Measurements from ENCODE around the gene LIPC.

LIPC gene

GRCh38 chr15:58478035-58478434 lies 46.2 kb downstream of the LIPC start:
- no peaks in the 10 kb centered on the region for H3K9me2 ChIP-seq (replicated peaks; ENCODE audit: insufficient read depth, low read length)
- TF ChIP-seq CTCF (IDR thresholded peaks at IDR 0.05; ENCODE audit: insufficient read depth, low read length, poor library complexity, severe bottlenecking) = no peak
- no peak for TF ChIP-seq EZH2phosphoT487 (conservative IDR thresholded peaks at IDR 0.05; ENCODE audit: low read length)
- no peaks in the 10 kb centered on the region for H3K9me3 ChIP-seq (ENCODE audit: insufficient read depth, low read length)
- H4K20me1 ChIP-seq (ENCODE audit: low read depth, low read length) = no peaks in the 10 kb centered on the region
- H3K79me2 ChIP-seq (ENCODE audit: insufficient read depth, low read length) = no peaks in the 10 kb centered on the region
- H3F3A ChIP-seq (ENCODE audit: insufficient read depth) = no peaks in the 10 kb centered on the region
- no peak overlapping the region for H3K4me2 ChIP-seq (ENCODE audit: low read depth, low read length, poor library complexity, severe bottlenecking)
- H3K27ac ChIP-seq (ENCODE audit: low read depth, low read length) = no peak overlapping the region
- no peaks in the 10 kb centered on the region for H3K36me3 ChIP-seq (ENCODE audit: low read length)
- H3K9ac ChIP-seq (ENCODE audit: low read length) = no peak overlapping the region
- H3K4me3 ChIP-seq (ENCODE audit: insufficient read depth, low read length, poor library complexity, severe bottlenecking) = no peak overlapping the region
- no peaks in the 10 kb centered on the region for H3K27me3 ChIP-seq (ENCODE audit: low read length)
- no peak overlapping the region for H2AFZ ChIP-seq (ENCODE audit: low read depth, low read length, severe bottlenecking)

GRCh38 chr15:58478579-58478978 lies 46.8 kb downstream of the LIPC start:
- no peaks in the 10 kb centered on the region for H3K27me3 ChIP-seq (ENCODE audit: low read length)
- TF ChIP-seq CTCF (IDR thresholded peaks at IDR 0.05; ENCODE audit: insufficient read depth, low read length, poor library complexity, severe bottlenecking) (no peak), EZH2phosphoT487 (conservative IDR thresholded peaks at IDR 0.05; ENCODE audit: low read length) (no peak)
- H3K9ac ChIP-seq (ENCODE audit: low read length) = no peak overlapping the region
- H3K4me2 ChIP-seq (ENCODE audit: low read depth, low read length, poor library complexity, severe bottlenecking) = no peak overlapping the region
- no peaks in the 10 kb centered on the region for H3K36me3 ChIP-seq (ENCODE audit: low read length)
- no peaks in the 10 kb centered on the region for H3K9me2 ChIP-seq (replicated peaks; ENCODE audit: insufficient read depth, low read length)
- no peak overlapping the region for H2AFZ ChIP-seq (ENCODE audit: low read depth, low read length, severe bottlenecking)
- no peak overlapping the region for H3K27ac ChIP-seq (ENCODE audit: low read depth, low read length)
- H3K79me2 ChIP-seq (ENCODE audit: insufficient read depth, low read length) = no peaks in the 10 kb centered on the region
- no peaks in the 10 kb centered on the region for H3K9me3 ChIP-seq (ENCODE audit: insufficient read depth, low read length)
- no peaks in the 10 kb centered on the region for H4K20me1 ChIP-seq (ENCODE audit: low read depth, low read length)
- no peaks in the 10 kb centered on the region for H3F3A ChIP-seq (ENCODE audit: insufficient read depth)
- no peak overlapping the region for H3K4me3 ChIP-seq (ENCODE audit: insufficient read depth, low read length, poor library complexity, severe bottlenecking)

GRCh38 chr15:58479941-58480340 lies 48.1 kb downstream of the LIPC start:
- Histone ChIP-seq H3K27me3 (ENCODE audit: low read length) (no peaks in the 10 kb centered on the region), H2AFZ (ENCODE audit: low read depth, low read length, severe bottlenecking) (no peak overlapping the region), H3K4me2 (ENCODE audit: low read depth, low read length, poor library complexity, severe bottlenecking) (no peak overlapping the region), H3K79me2 (ENCODE audit: insufficient read depth, low read length) (no peaks in the 10 kb centered on the region), H3K36me3 (ENCODE audit: low read length) (no peaks in the 10 kb centered on the region), H3K4me3 (ENCODE audit: insufficient read depth, low read length, poor library complexity, severe bottlenecking) (no peak overlapping the region), H3K27ac (ENCODE audit: low read depth, low read length) (no peak overlapping the region), H3K9me3 (ENCODE audit: insufficient read depth, low read length) (no peaks in the 10 kb centered on the region), H4K20me1 (ENCODE audit: low read depth, low read length) (no peaks in the 10 kb centered on the region), H3K9me2 (replicated peaks; ENCODE audit: insufficient read depth, low read length) (no peaks in the 10 kb centered on the region), H3K9ac (ENCODE audit: low read length) (no peak overlapping the region), H3F3A (ENCODE audit: insufficient read depth) (no peaks in the 10 kb centered on the region)
- no peak for TF ChIP-seq CTCF (IDR thresholded peaks at IDR 0.05; ENCODE audit: insufficient read depth, low read length, poor library complexity, severe bottlenecking)

GRCh38 chr15:58483376-58483775 lies 51.6 kb downstream of the LIPC start:
- Histone ChIP-seq H3K27ac (ENCODE audit: low read depth, low read length) (no peak overlapping the region), H2AFZ (ENCODE audit: low read depth, low read length, severe bottlenecking) (no peak overlapping the region)
- TF ChIP-seq CTCF (IDR thresholded peaks at IDR 0.05; ENCODE audit: insufficient read depth, low read length, poor library complexity, severe bottlenecking) (no peak), EZH2phosphoT487 (conservative IDR thresholded peaks at IDR 0.05; ENCODE audit: low read length) (no peak)

More at GRCh38 chr15:58483376-58483775, 51.6 kb downstream of the LIPC start:
- Histone ChIP-seq H3K4me2 (ENCODE audit: low read depth, low read length, poor library complexity, severe bottlenecking) (no peak overlapping the region), H4K20me1 (ENCODE audit: low read depth, low read length) (no peaks in the 10 kb centered on the region), H3K9me2 (replicated peaks; ENCODE audit: insufficient read depth, low read length) (no peaks in the 10 kb centered on the region), H3K4me3 (ENCODE audit: insufficient read depth, low read length, poor library complexity, severe bottlenecking) (no peak overlapping the region), H3K9ac (ENCODE audit: low read length) (no peak overlapping the region), H3K36me3 (ENCODE audit: low read length) (no peaks in the 10 kb centered on the region), H3K27me3 (ENCODE audit: low read length) (no peaks in the 10 kb centered on the region), H3F3A (ENCODE audit: insufficient read depth) (no peaks in the 10 kb centered on the region), H3K79me2 (ENCODE audit: insufficient read depth, low read length) (no peaks in the 10 kb centered on the region), H3K9me3 (ENCODE audit: insufficient read depth, low read length) (no peaks in the 10 kb centered on the region)
